HG02943 (cell line): ENCODE data around the gene MPLKIP.
A peak's percentile ranks its signal among the peaks of the same experiment; 100 is the strongest.
"Not testable (repeated sequence)": the region's sequence is repeated elsewhere in the genome, so short reads cannot be mapped to it uniquely, and the experiment has no call there.

ENCODE experiments used
- ATAC-seq: cut with Tn5 transposase; IDR thresholded peaks from one replicate; pipeline ENCODE4 v1.9.1; 2021; ENCODE audit warnings: mild to moderate bottlenecking, low read depth, moderate library complexity; ENCODE audit not compliant: unreplicated experiment

The MPLKIP gene

GRCh38 chr7:40134428-40135316 is at the start of gene MPLKIP, which contains the start of gene SUGCT:
Gene MPLKIP (minus strand): TSS chr7:40134622. CDS start chr7:40134567, 55 bp downstream.
Gene SUGCT (plus strand): TSS chr7:40135005.
- ATAC-seq = peak; percentile 89

GRCh38 chr7:40182452-40182851 is 48.0 kb upstream of the MPLKIP start:
- ATAC-seq = no peak

DNA sequence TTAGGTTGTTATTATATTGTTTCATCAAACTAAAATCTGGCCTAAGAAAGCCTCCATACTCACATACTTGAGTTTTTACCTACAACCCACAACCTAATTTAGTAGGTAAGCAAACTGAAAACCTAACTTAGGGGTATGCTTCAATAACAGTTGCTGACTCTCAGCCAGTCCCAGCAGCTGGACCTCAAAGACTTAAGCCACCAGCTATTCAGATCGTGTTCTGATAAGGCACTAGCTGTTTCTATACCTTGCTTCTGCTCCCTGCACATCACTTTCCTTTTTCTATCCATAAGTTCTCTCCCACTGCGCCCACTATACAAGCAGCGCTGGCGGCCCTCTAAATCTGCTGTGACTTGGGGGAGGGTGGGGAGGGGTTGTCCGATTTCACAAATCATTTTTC is 42.6 kb upstream of the MPLKIP start:
- no peak for ATAC-seq

DNA sequence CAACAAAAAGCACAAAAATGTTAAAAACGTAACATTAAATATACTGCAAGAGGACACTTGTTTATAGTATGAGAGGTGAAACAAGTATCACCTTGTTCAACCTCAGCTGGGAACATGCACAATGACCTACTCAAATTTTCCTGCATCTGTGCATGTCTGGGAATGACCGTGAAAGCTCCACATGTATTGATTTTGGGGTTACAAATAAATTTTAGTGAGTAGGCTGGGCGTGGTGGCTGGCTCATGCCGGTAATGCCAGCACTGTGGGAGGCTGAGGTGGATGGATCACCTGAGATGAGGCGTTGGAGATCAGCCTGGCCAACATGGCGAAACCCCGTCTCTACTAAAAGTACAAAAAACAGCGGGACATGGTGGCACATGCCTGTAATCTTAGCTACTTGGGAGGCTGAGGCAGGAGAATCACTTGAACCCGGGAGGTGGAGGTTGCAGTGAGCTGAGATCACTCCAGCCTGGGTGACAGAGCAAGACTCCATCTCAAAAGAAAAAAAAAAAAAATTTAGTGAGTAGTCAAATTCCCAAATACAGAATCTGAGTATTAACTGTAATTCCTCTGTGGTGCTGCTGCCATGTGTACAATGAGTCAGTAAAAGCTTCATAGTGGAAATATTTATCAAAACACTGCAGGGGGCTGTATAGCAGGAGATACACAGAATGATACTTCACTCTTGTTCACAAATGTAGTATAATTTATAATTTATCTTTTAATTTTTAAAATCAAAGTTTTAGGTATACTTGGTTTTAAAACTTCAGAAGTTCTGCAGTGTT is 41.5 kb upstream of the MPLKIP start:
- no peak for ATAC-seq

DNA sequence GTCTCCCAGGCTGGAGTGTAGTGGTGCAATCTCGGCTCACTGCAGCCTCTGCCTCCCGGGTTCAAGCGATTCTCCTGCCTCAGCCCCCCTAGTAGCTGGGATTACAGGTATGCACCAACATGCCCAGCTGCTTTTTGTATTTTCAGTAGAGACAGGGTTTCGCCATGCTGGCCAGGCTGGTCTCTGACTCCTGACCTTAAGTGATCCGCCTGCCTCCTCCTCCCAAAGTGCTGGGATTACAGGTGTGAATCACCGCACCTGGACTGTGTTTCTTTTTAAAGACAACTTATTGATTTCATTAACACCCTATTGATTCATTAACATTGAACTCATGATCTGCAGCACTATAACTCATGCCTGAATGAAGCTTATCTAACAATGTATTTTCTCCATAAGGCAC is 40.8 kb upstream of the MPLKIP start:
- not testable (repeated sequence) for ATAC-seq

DNA sequence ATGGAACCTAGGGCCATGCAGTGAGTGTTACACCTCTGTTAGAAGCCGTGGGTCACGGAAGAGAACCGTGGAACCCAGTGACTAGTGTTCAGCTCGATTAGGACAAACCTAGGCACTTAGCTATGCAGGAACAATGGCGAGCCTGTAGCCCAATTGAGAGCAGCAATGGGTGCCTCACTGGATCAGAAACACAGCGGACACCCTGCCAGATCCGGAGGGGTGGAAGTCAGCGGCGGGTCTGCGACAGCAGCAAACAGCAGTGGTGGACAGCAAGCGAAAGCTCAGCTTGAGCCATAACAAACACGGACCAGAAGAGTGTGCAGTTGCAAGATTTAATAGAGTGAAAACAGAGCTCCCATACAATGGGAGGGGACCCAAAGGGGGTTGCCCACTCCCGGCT is 38.7 kb upstream of the MPLKIP start:
- not testable (repeated sequence) for ATAC-seq

- ATAC-seq = not testable (repeated sequence)
Measured at GRCh38 chr7:40168266-40168665, 33.8 kb upstream of the MPLKIP start.

DNA sequence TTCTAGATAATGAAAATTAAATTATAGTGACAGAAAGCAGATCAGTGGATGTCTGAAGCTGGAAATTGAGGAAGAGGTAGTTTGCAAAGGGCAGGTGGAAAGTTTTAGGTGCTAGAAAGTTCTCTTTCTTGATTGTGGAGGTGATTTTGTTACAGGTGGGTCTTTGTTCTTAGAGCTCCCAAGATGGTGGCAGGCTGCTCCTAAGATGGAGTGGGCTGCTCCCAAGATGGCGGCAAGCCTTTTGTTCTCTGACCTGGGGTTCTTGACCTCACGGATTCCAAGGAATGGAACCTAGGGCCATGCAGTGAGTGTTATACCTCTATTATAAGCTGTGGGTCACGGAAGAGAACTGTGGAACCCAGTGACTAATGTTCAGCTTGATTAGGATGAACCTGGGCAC is 32.9 kb upstream of the MPLKIP start:
- ATAC-seq = no peak

GRCh38 chr7:40165216-40165615 is 30.8 kb upstream of the MPLKIP start:
- no peak for ATAC-seq

- ATAC-seq = no peak
Measured at GRCh38 chr7:40162516-40162915, 28.1 kb upstream of the MPLKIP start.

DNA sequence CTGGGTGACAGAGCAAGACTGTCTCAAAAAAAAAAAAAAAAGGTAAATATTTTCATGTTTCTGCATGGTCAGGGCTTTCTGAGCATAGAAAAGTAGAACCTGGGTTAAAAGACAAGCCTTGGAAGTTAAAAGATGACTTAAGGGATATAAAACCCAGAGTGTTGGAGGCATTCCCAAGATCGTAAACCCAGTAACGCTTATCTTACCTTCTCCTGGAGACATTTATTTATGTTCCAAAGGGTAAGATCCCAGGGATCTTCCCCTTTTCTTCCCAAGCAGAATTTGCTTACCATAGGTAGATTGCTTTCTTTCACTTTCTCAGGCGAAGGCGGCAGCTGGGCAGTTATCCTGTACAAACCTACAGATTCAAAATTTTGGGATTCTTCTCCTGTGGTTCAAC is 22.6 kb upstream of the MPLKIP start:
- no peak for ATAC-seq

DNA sequence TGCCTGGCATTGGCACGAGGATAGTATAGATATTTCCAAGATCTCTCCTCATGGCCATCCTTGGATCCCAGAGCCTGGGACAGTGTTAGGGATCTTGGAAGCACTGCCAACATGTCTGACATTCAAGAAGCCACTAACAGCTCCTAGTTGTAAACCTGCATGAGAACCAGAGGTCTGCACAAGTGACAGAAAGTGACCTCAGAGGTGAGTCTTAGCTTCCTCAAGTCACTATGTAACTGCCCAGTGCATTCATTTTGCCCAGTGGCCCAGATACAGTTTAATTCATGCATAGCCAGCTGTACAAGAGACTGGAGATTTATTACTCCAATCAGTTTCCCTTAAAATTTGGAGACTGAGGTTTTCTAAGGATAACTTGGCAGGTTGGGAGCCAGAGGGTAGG is 17.1 kb upstream of the MPLKIP start:
- ATAC-seq = no peak

GRCh38 chr7:40148671-40149070 is 14.2 kb upstream of the MPLKIP start:
- ATAC-seq = no peak

GRCh38 chr7:40148247-40148580 is 13.8 kb upstream of the MPLKIP start:
- not testable (repeated sequence) for ATAC-seq

- ATAC-seq = no peak
Measured at GRCh38 chr7:40147371-40148246, 13.2 kb upstream of the MPLKIP start.

GRCh38 chr7:40145596-40146130 is 11.2 kb upstream of the MPLKIP start:
- not testable (repeated sequence) for ATAC-seq

- ATAC-seq = not testable (repeated sequence)
Measured at GRCh38 chr7:40141916-40142315, 7.5 kb upstream of the MPLKIP start.

DNA sequence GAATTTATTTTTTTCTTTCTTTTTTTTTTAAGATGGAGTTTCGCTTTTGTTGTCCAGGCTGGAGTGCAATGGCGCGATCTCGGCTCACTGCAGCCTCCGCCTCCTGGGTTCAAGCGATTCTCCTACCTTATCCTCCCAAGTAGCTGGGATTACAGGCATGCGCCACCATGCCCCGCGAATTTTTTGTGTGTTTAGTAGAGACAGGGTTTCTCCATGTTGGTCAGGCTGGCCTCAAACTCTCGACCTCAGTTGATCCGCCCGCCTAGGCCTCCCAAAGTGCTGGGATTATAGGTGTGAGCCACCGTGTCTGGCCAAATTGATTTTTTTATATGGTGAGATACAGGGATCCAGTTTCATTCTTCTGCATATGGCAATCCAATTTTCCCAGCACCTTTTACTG is 5.5 kb upstream of the MPLKIP start:
- not testable (repeated sequence) for ATAC-seq

DNA sequence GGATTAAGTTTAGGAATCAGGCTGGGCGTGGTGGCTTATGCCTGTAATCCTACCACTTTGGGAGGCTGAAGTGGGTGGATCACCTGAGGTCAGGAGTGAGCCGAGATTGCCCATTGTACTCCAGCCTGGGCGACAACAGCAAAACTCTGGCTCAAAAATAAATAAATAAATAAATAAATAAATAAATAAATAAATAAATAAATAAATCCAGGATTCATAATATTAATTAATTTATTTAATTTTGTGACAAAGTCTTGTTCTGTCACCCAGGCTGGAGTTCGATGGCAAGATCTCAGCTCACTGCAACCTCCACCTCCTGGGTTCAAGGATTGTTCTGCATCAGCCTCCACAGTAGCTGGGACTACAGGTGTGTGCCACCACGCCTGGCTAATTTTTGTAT is 4.6 kb upstream of the MPLKIP start:
- no peak for ATAC-seq

- no peak for ATAC-seq
Measured at GRCh38 chr7:40137563-40137962, 3.1 kb upstream of the MPLKIP start.

- ATAC-seq = no peak
Measured at GRCh38 chr7:40135317-40135610, 842 bp upstream of the MPLKIP start.
